GM19025 (cell line): ENCODE results near the gene DNAJC30.
"Not testable (repeated sequence)": the region's sequence is repeated elsewhere in the genome, so short reads cannot be mapped to it uniquely, and the experiment has no call there.

ENCODE experiments used
- ATAC-seq: cut with Tn5 transposase; IDR thresholded peaks from one replicate; pipeline ENCODE4 v1.9.1; 2021; ENCODE audit warnings: mild to moderate bottlenecking, low read depth, moderate library complexity; ENCODE audit not compliant: unreplicated experiment

Gene DNAJC30

DNA sequence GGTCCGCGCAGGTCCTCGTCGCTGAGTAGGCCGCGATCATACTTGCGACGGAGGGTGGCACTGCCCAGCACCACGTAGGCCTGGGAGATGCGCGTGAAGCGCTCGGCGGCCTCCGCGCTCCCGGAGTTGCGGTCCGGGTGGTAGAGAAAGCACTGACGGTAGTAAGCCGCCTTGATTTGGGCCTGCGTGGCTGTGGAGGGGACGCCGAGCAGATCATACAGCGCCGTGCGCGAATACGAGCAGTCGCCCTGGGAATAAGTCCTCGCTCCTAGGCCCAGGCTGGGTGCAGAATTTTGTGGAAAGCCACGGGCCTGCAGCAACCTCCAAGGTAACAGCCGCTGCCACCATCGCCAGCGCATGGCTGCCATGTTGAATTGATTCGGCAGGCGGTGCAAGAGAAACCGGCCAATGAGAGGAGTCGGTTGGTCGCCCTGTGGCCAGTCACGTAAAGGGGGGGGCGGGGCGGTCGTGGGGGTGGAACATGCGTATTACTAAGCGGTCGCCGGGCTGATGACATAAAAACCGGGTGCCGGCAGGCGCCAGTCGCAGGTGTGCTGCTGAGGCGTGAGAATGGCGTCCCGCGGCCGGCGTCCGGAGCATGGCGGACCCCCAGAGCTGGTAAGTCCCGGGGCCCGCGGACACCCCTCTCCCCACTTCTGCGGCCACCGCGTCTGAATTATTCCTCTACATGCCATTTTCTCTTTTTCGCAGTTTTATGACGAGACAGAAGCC is at the start of gene DNAJC30, which contains the start of gene BUD23:
DNAJC30 (minus strand) TSS at position 398 of the 732 bp plus-strand sequence; CDS start at position 368, 30 bp downstream.
BUD23 (plus strand) TSS at position 542 of the 732 bp plus-strand sequence; CDS start at position 571, 29 bp downstream.
- peak; percentile 89 for ATAC-seq

DNA sequence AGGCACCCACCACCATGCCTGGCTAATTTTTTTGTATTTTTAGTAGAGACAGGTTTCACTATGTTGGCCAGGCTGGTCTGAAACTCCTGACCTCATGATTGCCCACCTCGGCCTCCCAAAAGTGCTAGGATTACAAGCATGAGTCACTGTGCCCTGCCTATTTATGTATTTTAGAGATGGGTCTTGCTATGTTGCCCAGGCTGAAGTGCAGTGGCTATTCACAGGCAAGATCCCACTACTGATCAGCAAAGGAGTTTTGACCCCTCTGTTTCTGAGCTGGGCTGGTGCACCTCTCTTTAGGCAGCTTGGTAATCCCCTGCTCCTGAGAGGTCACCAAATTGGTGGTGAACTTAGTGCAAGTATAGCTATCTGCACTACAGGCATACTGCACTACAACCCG is 49.1 kb upstream of the DNAJC30 start:
- ATAC-seq = no peak

DNA sequence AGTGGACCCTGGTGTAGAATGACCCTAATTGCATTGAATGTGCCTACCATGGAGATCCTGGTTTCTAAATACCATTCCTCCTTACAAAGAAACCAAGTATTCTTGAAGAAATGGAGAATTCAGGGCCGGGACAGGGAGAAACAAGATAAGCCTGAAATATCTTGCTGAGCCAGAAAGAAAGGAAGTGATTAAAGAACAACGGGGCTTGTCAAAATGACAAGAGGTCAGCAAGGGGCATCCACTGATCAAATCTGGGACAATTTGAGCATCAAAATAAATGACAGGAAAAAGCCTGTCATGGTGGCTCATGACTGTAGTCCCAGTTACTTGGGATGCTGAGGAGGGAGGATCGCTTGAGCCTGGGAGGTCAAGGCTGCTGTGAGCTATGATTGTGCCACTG is 47.2 kb upstream of the DNAJC30 start:
- ATAC-seq = no peak

DNA sequence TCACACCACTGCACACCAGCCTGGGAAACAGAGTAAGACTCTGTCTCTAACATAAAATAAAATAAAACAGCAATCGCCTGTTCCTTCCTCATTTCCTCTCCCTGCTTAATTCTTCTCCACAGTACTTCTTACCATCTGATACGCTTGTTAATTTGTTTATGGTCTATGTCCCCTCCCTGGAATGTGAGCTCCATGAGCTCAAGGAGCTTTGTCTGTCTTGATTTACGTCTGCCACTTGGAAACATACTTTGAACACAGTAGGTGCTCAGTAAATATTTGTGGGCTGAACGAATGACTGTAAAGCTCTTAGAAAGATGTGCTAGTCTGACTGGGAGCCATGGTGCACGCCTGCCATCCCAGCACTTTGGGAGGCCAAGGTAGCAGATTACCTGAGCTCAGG is 45.3 kb upstream of the DNAJC30 start:
- ATAC-seq = no peak

DNA sequence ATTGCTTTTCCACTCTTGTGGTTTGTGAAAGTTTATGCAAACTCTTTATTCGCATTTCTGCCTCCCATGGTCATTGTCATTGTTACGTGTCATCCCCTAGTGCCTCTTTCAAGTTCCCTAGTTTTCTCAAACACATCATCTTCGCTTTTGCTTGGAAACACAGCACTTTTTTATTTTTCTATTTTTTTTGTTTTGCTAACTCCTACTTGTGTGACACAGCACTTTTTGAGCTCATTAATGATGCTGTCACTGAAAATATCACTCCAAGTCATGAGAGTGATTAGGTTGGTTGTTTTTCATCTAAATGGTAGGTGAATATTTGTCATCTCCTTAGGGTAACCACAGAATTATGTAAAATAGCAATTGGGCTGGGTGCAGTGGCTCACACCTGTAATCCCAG is 44.7 kb upstream of the DNAJC30 start:
- no peak for ATAC-seq

DNA sequence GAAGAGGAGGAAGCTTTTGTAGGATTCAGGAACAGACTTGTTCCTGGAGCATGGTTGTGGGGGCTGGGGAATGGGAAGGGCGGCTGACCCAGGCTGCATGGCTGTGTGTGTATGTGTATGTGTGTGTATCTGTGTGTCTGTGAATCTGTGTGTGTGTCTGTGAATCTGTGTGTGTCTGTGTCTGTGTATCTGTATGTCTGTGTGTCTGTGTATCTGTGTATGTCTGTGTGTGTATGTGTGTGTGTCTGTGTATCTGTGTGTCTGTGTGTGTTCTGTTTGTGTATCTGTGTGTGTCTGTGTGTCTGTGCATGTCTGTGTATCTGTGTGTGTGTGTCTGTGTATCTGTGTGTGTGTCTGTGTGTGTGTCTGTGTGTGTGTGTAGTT is 42.8 kb upstream of the DNAJC30 start:
- peak; percentile 16 for ATAC-seq

DNA sequence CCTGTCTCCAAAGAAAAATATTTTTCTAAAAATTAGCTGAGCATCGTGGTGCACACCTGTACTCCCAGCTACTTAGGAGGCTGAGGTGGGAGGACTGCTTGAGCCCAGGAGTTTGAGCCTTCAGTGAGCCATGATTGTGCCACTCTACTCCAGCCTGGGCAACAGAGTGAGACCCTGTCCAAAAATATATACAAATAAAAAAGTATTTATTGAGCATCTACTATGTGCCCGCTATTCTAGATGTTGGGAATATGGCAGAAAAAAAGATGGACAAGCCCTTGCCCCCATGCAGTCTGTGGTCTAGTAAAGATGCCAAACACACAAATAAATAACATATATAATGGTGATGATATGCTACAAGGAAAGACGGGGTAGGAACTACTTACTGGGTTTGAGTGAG is 40.6 kb upstream of the DNAJC30 start:
- no peak for ATAC-seq

DNA sequence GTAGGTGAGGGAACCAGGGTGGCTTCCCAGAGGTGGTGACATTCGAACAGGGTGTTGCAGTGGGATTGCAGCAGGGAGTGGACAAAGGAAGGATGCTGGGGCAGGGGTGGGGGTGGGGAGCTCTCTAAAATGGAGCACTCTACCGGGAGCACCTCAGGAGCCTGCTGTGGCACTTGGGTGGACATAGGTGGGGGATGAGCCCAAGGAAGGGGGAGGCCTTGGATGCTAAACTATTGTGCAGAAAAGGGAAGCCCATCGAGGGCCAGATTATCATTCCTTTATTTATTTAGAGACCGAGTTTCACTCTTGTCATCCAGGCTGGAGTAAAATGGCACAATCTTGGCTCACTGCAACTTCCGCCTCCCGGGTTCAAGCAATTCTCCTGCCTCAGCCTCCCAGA is 39.5 kb upstream of the DNAJC30 start:
- no peak for ATAC-seq

DNA sequence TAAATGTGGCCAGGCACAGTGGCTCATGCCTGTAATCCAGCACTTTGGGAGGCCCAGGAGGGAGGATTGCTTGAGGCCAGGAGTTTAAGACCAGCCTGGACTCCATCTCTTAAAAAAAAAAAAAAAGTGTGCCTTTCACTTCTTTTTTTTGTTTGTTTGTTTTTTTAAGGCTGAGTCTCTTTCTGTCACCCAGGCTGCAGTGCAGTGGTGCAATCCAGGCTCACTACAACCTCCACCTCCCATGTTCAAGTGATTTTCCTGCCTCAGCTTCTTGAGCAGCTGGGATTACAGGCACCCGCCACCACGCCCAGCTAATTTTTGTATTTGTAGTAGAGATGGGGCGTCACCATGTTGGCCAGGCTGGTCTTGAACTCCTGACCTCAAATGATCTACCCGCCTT is 38.9 kb upstream of the DNAJC30 start:
- ATAC-seq = not testable (repeated sequence)

DNA sequence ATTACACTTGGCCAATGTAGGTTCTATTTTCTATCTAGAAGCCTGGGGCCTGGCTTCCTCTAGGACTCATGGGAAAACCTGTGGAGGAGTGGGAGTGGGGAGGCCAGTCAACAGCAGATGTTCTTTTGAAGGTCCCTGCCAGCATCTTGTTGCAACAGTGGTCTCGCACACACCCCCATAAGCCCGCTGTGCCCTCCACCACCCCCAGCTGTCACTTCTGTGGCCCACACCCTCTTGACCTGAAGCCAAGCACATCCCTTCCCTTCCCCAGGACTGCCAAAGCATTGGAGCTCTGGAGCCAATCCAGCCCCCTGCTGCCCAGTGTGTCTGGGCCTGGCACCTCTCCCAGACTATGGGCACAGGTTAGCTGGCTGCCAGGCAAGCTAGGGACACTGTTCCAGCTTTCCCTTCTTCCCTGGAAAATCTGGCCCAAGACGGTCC is 38.1 kb upstream of the DNAJC30 start:
- no peak for ATAC-seq

DNA sequence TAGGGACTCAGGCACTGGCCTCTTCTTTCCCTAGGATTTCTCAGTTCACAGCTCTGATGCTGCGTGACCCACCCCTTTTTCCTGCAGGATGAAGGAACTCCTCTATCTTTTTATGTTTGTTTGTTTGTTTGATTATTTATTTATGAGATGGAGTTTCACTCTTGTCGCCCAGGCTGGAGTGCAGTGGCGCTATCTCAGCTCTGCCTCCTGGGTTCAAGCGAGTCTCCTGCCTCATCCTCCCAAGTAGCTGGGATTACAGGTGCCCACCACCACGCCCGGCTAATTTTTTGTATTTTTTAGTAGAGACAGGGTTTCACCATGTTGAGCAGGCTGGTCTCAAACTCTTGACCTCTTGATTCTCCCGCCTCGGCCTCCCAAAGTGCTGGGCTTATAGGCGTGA is 37.2 kb upstream of the DNAJC30 start:
- not testable (repeated sequence) for ATAC-seq

DNA sequence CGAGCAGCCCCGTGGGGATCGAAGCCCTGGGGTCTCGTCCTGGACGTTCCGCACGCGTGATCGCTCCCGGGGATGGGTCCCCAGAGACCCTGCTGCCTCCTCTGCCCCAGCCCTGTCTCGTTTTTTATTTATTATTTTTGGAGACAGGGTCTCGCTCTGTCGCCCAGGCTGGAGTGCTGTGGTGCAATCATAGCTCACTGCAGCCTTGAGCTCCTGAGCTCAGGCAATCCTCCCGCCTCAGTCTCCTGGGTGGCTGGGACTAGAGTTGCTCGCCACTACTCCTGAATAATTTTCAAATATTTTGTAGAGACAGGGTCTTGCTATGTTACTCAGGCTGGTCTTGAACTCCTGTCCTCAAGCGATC is 36.5 kb upstream of the DNAJC30 start:
- no peak for ATAC-seq

DNA sequence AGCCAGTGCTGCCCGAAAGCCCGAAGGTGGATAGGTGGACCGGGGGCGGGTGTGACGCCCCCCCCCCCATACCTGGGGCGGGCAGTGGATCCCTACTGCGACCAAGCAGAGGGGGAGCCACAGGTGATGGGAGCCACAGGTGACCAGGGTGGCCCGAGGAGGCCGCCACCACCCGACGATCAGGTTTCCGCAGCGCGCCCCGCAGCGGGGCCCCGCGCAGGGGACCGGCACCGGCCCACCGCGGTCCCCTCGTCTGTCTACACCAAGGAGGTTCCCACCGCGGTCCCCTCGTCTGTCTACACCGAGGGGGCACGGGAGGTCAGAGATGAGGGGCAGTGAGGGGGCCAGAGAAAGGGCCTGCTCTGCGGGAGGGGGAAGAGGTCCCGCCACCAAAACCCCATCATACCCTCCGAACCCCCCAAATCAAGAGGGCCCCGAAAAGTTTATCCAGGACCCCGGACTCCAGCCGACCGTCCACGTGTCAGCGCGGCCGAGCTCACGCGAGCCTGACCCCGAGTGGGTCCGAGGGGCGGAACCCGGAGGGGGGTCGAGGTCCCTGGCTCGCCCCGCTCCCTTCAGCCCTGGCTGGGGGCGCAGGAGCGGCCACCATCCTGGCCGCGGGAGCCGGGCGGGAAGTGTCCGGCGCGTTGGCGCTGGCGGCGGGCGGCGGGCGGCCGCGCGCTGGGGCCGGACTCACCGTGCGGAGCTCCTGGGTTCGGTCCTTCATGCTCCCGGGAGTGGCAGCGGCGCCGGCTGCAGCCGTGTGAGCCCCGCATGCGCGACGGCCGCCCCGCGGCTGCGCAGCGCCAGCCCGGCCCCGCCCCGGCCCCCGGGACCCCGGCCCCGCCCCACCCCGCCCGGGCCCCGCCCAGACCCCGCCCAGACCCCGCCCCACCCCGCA is 35.9 kb upstream of the DNAJC30 start, which contains the start of gene STX1A:
STX1A (minus strand) TSS at position 765 of the 901 bp plus-strand sequence; CDS start at position 727, 38 bp downstream.
- ATAC-seq = peak; percentile 62

DNA sequence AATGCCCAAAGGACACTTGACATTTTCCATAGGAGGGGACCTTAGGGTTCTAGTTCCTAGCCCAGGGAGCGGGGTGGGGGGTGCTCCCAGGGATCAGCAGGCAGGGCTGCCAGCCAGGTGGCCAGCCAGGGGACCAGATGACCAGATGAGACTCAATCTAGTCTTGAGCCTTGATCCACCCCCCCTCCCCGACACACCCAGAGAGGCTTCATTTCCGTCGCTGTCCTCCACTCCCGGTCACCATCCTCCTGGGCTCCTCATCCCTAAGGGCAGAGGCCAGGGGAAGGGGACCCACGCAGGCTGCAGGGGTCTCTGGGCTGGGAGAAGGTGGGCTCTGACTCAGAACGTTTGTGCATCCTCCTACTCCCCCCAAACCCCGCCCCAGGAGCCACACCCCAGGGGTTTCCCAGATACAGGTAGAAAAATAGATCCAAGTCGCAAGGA is 35.2 kb upstream of the DNAJC30 start:
- ATAC-seq = no peak

DNA sequence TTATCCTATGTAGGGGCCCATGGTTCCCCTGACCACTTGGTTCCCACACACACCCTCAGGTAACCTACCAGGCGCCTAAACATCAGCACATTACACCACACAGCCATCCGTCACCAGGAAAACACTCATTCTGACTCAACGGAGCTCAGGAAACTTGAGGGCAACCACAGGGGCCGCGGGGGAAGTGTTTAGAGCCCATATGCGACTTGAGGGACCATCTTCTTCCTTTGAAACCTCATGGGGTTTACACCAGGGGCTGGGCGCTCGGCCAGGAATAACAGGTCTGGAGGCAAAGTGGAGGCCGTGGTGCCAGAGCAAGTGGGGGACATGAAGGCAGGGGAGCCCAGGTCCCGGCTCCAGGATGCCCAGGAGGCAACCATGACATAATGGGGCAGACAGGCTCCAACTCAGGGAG is 34.7 kb upstream of the DNAJC30 start:
- no peak for ATAC-seq

DNA sequence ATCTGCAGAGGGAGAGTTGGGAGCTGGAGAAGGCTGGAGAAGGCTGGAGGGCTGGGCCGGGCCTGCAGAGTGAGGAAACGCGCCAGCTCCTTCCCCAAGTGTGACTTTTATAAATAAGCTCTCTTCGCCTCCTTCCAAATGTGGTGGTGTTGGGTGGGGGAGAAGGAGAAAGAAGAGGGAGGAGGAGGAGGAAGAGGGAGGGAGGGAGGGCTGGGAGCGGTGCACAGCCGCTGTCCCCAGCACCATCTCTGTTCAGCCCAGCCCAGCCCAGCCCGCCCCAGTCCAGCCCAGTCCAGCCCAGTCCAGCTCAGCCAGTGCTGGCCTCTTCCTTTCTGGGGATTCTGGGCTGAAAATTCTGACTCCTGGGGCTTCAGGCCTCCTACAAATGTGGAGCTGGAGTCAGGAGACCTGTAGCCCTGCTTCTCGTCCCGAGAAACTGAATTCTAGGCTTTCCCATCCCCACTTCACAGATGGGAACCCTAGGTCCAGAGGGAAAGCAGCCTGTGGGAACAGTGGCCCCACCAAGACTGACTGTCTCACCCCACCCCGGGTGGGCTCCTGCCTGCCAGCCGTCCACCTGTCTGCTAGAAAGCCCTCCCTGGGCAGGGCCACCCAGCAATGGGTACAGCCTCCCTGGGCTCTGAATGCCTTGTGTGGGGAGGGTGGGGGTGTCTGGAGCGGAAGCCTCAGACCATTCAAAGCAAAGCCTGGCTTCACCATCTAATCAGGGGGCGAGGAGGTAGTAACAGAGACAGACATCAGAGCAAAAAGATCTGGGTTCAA is 34.0 kb upstream of the DNAJC30 start:
- ATAC-seq = no peak

DNA sequence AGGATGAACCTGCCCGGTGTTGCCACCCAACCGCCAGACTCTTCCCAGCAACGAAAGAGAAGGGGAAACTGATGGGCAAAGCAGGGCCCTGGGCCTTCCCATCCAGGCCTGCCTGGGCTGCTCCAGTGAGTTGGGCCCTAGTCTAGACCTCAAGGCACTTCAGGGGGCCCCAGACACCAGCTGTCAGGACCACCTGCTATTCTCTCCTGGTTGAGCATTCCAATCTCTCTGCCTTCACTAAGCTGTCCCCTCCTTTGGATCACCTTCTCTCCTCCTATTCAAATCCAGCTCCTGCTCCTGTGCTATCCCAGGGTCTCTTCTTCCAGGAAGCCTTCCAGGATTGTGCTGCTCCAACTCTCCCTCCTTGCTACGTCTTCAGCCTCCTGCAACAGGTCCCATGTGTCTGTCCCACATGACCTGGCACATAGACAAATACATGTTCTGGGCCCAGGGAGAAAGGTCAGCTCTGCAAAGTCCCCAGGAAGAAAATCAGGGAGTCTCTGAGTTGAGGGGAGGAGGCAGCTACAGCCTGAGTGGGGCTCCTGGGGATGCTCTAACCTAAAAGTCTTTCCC is 33.2 kb upstream of the DNAJC30 start:
- ATAC-seq = no peak

DNA sequence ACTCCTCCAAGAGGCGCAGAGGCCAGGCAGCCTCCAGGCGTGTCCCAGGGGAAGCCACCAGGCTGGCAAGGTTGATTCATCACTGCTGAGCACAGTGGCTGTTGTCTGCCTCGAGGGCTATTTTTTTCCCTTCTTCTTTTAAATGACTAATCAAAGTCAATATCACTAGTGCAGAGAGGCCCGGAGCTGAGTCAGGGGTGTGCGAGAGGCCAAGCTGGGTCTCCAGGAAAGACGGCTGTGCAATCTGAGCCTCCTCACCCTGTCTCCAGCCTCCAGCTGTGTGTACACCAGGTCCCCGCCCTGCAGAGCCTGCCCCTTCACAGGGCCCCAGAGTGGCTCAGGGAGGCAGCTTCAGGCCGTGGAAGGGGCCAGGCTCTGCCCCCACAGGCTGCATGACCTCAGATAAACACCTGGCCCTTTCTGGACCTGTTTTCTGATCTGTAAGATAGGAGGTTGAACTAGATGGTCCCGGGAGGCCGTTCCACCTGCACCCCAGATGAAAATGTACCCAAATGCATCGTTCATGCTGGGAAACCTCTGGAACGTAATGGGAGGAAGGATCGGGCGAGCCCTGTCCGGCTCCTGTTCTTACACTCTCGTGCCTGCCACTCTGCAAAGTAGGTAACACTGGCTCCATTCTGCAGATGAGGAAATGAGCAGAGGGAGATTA is 32.5 kb upstream of the DNAJC30 start:
- no peak for ATAC-seq

DNA sequence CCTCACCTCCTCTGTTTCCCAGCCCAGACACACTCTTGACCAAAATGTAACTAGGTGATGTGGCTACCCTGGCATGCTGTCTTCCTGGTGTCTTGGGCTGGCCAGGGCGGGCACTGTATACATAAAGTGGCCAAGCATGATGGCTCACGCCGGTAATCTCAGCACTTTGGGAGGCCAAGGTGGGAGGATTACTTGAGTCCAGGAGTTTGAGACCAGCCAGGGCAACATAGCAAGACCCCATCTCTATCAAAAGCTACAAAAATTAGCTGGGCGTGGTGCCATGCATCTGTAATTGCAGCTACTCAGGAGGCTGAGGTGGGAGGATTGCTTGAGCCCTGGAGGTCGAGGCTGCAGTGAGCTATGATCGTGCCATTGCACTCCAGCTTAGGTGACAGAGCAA is 30.1 kb upstream of the DNAJC30 start:
- ATAC-seq = not testable (repeated sequence)

DNA sequence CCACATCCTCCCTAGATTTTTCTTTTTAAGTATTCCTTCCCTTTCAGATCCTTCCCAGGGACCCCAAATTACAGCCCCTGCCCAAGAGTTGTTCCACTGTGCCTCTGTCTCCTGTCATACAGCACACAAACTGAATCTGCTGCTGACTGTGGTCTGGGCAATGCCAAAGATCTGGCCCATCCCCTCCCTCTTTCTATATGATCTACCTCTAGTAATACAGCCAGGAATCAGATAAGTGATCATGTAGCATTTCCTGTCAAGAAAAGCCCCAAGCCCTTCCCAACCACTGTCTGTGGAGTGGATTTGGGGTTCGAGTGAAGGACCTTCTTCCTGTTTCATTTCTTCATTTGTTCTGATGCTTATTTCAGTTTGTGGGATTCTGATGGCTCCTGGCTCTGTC is 29.5 kb upstream of the DNAJC30 start:
- no peak for ATAC-seq
